Uterus (tissue), 2 donors: Measurements from ENCODE around the gene TPD52L2.

Experiments used
- CTCF ChIP-seq, 4 experiments: fragments of 200-600 bp in 2 of 4; fragments of 450-650 bp in 2 of 4; sonication (generic) in 2 of 4; IDR thresholded peaks; one replicate each; pipeline ENCODE4 v1.5.1; 2016 to 2019; ENCODE audit warnings: antibody characterized with exemption in 4 of 4, mild to moderate bottlenecking in 2 of 4, moderate library complexity in 1 of 4
- POLR2A ChIP-seq, 2 donors: fragments of 450-650 bp; IDR thresholded peaks; one replicate each; pipeline ENCODE4 v1.6.1; 2016; ENCODE audit warnings: antibody characterized with exemption in 2 of 2, mild to moderate bottlenecking in 1 of 2, moderate library complexity in 1 of 2

DNA sequence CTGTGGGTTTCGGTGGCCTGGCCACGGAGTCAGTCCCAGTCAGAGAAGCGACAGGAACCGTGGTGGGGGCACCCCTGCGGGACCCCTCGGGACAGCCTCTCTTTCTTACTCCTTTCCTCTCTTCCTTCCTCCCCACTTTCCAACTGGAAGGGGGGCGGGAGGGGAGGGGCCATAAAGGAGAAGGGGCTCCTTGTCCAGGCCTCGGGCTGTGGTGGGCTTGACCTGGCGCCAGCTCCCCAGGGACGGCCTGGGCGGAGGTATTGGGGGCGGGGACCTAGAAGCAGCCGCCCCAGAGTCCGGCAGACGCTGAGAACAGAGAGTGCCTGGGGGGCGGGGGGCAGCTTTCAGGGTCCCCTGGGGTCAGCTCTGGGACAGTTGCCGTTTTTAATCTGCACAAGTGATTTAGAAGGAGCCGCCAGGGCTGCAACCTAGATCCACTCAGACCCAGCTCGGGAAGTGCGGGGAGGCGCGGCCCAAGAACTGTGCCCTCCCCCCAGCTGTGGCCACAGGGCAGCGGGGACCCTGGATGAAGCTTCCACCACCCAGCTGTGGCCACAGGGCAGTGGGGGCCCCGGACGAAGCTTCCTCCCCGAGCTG, 10.2 kb upstream of the TPD52L2 start:
- no peak for TF ChIP-seq CTCF (IDR thresholded peaks at IDR 0.05)
- no peak for TF ChIP-seq POLR2A (IDR thresholded peaks at IDR 0.05)
